AG10803 (cell line): ENCODE data around the gene GGCX.

Experiments
- DNase-seq: peaks from one replicate; pipeline ENCODE4 v3.0.0; 2010; ENCODE audit warnings: low read depth
- H3K4me3 ChIP-seq: 2 replicates; pipeline ENCODE4 v1.5.1; 2011; ENCODE audit warnings: mild to moderate bottlenecking, low read length, control low read depth
- CTCF ChIP-seq: conservative IDR thresholded peaks from 2 replicates; pipeline ENCODE4 v1.5.1; 2011; ENCODE audit warnings: mild to moderate bottlenecking, low read length, control low read depth, inconsistent platforms

GGCX gene

GRCh38 chr2:85527787-85528186 is 33.5 kb downstream of the GGCX start:
- no peak overlapping the region for H3K4me3 ChIP-seq
- no peak for DNase-seq
- TF ChIP-seq CTCF, result no peak

DNA sequence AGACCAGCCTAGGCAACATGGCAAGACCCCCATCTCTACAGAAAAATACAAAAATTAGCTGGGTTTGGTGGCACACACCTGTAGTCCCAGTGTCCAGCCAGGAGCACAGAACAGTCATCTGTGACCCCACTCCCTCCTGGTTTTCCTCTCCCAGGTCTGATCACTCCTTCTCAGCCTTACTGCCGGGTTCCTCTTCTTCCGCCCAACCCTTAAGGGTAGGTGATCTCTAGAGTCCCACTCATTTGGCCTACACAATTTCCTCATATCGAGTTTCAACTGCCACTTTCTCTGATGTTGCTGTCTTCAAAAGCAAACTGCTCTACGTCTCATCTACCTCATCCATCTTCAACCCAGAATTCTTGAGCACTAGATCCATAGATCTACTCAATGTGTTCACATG is 35.7 kb downstream of the GGCX start:
- TF ChIP-seq CTCF, result no peak
- no peak for DNase-seq
- no peak overlapping the region for H3K4me3 ChIP-seq

DNA sequence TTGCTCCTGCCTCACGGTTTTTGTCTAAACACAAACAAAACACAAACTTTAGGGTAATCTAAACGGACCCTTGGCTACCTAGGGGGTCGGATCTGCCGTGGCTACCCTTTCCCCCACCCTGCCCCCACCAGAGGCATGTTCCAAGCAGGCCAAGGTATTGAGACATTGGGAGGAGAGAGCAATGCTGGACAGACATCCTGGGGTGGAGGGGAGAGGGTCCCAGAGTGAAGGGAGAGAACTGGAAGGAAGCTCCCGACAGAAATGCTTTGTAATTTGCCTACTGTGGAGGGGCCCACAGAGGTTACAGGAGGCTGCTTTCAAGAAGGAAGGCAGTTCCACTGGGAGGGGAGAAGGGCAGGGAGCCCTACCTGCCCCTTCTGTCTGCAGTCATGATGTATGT is 36.3 kb downstream of the GGCX start:
- no peak for TF ChIP-seq CTCF
- H3K4me3 ChIP-seq, result no peak overlapping the region

GRCh38 chr2:85524336-85524908 is 36.9 kb downstream of the GGCX start:
- H3K4me3 ChIP-seq, result no peak overlapping the region
- DNase-seq, result no peak
- no peak for TF ChIP-seq CTCF

More for the DNA sequence above, 36.3 kb downstream of the GGCX start:
- no peak for DNase-seq

GRCh38 chr2:85523903-85524335 is 37.4 kb downstream of the GGCX start:
- DNase-seq, result no peak
- TF ChIP-seq CTCF, result no peak
- H3K4me3 ChIP-seq, result no peak overlapping the region

- no peak for DNase-seq
- no peak for TF ChIP-seq CTCF
- no peak overlapping the region for H3K4me3 ChIP-seq
Measured at GRCh38 chr2:85523062-85523902, 38.0 kb downstream of the GGCX start.
